Epithelial cell of esophagus (primary cell): Measurements from ENCODE around the gene GALM.
"Not testable (repeated sequence)": the region's sequence is repeated elsewhere in the genome, so short reads cannot be mapped to it uniquely, and the experiment has no call there.

Experiments
- DNase-seq: peaks from one replicate; pipeline ENCODE4 v3.0.0; 2010; ENCODE audit warnings: low read depth
- H3K4me3 ChIP-seq: 2 replicates; pipeline ENCODE4 v1.5.1; 2011; ENCODE audit warnings: mild to moderate bottlenecking, low read length, control low read depth
- TF ChIP-seq, protein P1 (sequence below): IDR thresholded peaks from 2 replicates; pipeline ENCODE4 v1.5.1; 2011; ENCODE audit warnings: low read depth, mild to moderate bottlenecking, low read length, control low read depth, inconsistent platforms; ENCODE audit not compliant: insufficient read depth; ENCODE audit errors: missing control alignments

The GALM gene

DNA sequence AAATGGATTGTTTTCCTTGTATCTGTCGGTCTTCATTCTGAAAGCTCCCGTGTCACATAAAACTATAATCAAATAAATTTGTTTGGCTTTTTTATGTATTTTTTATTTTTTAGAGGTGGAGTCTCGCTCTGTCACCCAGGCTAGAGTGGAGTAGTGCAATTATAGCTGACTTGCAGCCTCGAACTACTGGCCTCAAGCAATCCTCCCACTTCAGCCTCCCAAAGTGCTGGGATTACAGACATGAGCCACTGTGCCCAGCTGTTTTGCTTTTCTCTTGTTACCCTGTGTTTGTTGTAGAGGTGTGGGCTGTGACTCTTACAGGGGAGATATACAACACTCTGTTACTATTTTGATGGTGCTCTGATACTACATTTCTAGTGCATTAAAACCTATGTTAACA, 2.2 kb downstream of the GALM start:
- H3K4me3 ChIP-seq = no peak overlapping the region
- TF ChIP-seq, protein P1, sequence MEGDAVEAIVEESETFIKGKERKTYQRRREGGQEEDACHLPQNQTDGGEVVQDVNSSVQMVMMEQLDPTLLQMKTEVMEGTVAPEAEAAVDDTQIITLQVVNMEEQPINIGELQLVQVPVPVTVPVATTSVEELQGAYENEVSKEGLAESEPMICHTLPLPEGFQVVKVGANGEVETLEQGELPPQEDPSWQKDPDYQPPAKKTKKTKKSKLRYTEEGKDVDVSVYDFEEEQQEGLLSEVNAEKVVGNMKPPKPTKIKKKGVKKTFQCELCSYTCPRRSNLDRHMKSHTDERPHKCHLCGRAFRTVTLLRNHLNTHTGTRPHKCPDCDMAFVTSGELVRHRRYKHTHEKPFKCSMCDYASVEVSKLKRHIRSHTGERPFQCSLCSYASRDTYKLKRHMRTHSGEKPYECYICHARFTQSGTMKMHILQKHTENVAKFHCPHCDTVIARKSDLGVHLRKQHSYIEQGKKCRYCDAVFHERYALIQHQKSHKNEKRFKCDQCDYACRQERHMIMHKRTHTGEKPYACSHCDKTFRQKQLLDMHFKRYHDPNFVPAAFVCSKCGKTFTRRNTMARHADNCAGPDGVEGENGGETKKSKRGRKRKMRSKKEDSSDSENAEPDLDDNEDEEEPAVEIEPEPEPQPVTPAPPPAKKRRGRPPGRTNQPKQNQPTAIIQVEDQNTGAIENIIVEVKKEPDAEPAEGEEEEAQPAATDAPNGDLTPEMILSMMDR = no peak
- no peak for DNase-seq

DNA sequence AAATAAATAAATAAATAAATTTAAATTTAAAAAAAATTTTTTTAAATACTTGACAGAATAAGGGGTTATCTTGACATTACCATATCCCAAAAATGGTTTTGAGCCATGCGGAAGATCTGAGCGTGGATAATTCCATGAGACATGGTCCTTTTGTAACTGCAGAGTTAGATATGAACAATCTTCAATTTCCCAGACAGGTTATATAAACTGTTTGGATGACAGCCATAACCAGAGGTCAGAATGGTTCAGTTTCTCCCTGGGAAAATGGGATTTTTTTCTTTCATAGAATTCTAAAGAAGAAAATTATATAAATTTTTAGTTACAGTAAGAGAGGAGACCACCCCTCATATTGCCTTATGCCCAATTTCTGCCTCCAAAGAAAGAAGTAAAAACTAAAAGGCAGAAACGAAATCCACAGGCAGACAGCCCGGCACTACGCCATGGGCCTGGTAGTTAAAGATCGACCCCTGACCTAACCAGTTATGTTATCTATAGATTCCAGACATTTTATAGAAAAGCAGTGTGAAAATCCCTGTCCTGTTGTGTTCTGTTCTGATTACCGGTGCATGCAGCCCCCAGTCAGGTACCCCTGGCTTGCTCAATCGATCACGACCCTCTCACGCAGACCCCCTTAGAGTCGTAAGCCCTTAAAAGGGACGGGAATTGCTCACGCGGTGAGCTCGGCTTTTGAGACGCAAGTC, 3.0 kb downstream of the GALM start:
- no peak for DNase-seq
- no peak overlapping the region for H3K4me3 ChIP-seq
- TF ChIP-seq, protein P1 = no peak

DNA sequence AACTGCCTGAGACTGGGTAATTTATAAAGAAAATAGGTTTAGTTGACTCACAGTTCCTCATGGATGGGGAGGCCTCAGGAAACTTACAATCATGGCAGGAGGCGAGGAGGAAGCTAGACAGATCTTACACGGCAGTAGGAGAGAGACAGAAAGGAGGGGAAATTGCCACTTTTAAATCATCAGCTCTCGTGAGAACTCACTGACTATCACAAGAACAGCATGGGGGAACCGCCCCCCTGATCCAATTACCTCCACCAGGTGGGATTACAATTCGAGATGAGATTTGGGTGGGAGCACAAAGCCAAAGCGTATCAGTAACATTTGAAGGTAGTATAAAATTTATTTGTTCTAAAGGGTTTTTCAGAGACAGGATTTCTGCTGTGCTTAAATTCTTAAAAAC, 5.4 kb downstream of the GALM start:
- no peak overlapping the region for H3K4me3 ChIP-seq
- DNase-seq = no peak
- TF ChIP-seq, protein P1 = no peak

DNA sequence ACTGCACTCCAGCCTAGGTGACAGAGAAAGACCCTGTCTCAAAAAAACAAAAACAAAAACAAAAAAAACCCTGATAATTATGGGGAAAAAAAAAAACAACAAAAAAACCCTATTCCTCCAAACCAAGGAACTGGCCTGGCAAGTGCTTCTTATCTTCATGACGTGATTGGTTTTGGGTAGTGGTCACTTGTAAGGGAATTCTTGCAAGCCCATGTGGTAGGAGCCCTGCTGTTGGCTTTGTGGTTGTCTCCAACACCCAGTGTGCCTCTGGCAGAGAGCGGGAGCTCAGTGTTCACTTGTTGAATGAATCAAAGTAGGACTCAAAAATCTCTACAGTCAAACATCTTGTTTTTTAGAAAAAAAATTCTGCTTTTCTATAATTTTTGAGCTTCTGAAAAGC, 6.0 kb downstream of the GALM start:
- TF ChIP-seq, protein P1 = no peak
- no peak for DNase-seq
- no peak overlapping the region for H3K4me3 ChIP-seq

DNA sequence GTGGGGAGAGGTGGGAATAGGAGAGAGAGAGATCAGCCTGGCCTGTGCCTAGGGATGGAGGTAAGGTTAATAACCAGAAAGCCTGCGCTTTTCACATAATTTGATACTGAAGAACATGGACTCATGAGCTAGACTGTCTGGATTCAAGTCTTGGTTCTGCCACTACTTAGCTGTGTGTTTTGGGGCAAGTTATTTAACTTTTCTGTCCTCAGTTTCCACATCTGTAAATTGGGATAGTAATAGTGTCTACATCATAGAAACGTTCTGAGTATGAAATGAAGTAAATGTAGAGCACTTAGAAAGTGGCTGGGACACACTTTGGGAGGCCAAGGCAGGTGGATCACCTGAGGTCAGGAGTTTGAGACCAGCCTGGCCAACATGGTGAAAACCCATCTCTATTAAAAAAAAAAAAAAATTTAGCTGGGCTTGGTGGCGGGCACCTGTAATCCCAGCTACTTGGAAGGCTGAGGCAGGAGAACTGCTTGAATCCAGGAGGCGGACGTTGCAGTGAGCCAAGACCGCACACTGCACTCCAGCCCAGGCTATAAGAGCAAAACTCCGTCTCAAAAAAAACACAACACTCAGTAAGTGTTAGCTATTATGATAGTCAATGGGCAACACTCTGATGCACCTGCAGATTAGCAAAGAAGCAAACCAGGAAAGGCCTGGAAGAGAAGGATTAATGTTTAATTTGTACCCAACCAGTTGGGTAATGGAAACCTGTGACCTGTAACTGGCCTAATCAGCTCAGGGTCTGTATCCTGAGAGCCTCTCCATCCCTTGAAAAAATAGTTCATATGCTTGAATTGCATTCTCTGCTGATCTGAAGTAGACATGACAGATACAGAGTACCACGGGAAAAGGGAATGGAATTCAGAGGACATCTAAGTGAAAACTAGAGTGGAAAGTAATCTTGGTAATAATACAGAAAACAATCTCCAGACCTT, 6.8 kb downstream of the GALM start:
- DNase-seq = no peak
- no peak overlapping the region for H3K4me3 ChIP-seq
- TF ChIP-seq, protein P1 = no peak

DNA sequence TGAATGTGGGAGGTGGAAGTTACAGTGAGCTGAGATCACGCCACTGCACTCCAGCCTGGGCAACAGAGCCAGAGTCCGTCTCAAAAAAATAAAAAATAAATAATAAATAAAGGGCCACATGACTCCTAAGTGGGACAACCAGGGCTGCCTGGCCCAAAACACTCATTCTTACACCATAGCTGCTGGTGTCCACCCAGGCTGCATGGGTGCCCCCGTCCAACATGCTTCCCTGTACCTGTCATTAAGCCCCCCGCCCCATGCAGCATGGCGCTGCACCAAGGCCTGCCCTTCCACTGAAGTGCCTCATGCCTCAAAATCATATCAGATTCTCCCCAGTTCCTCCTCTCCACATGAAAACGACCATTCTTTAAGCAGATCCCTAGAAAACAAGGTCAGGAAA, 10.8 kb downstream of the GALM start:
- no peak for DNase-seq
- TF ChIP-seq, protein P1 = no peak
- no peak overlapping the region for H3K4me3 ChIP-seq

DNA sequence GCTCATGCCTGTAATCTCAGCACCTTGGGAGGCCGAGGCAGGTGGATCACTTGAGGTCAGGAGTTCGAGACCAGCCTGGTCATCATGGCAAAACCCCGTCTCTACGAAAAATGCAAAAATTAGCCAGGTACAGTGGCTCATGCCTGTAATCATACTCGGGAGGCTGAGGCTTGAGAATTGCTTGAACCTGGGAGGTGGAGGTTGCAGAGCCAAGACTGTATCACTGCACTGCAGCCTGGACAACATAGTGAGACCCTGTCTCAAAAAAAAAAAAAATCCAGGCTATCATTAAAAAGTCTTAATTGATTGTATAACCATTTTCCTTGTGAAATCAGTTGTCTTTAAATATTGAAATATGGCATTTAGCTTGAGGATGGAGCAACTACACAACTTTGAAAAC, 15.0 kb downstream of the GALM start:
- H3K4me3 ChIP-seq, DNase-seq: not testable (repeated sequence)
